Activated effector memory CD4-positive, alpha-beta T cell treated with Interleukin-2 at 50 U/mL for 16 hours (primary cell): ENCODE results near the gene LTBR.

Experiments
- DNase-seq: peaks from one replicate; pipeline ENCODE4 v3.0.0-alpha.2; 2020

Gene LTBR

DNA sequence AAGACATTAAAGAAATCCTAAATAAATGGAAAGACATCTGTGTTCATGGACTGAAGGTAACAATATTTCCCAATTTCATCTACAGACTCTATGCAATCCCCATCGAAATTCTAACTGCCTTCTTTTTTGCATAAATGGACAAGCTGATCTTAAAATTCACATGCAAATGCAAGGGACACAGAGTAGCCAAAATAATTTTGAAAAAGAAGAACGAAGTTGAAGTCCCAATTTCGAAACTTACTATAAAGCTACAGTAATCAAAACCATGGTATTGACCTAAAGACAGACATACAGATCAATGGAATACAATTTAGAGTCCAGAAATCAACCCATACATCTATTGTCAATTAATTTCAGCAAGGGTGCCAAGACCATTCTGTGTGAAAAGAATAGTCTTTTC, 44.4 kb downstream of the LTBR start:
- no peak for DNase-seq

DNA sequence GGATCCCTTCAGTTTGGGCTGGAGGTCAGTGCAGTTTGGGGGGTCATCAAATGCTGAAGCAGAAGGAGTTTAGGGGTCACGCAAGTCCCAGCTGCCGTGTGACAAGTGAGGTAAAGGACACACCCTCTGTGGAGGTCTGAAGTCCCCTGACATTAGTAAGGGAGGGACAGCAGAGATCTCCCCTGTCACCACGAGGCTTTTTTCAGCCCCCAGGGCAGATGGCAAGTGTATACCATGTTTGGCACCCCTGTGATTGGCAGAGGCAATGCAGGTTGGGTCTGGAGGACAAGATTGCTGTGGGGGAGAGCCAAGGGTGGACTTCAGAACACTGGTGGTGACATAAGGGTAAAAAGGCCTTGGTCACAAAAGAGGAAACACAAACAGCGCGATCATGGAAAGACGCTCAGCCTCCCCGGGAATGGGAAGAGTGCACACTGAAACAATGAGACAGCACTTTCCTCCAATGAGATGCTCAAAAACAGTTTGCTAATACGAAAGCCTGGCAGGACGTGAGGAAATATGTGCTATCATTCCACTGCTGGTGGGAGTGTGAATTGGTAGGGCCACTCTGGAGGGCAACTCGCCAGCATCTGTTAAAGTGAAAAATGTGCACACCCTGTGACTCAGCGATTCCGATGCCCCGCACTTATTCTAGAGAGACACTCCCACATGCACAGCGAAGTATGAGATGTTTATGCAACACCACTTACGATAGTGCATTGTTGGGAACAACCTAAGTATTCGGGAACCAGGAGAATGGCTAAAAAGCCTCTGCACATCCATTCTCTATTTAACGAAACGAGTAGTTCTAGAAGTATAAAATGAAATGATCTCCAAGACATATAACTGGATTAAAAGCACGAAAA, 46.4 kb downstream of the LTBR start:
- no peak for DNase-seq

DNA sequence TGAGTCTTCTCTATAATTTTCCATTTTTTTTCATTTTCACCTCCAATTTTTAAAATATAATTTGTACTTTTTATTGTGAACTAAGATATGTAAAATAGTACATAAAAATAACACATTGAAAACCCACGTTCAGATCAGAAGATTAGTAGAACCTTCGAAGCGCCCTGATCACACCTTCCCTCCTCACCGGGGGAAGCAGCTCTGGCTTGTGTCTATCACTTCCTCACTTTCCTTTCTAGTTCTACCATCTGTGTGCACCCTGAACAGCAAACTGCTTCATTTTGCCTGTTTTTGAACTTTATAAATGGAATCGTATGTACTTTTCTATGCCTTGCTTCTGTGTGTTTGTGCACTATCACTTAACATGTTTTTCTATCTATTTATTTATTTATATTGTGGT, 49.0 kb downstream of the LTBR start:
- DNase-seq, result no peak

DNA sequence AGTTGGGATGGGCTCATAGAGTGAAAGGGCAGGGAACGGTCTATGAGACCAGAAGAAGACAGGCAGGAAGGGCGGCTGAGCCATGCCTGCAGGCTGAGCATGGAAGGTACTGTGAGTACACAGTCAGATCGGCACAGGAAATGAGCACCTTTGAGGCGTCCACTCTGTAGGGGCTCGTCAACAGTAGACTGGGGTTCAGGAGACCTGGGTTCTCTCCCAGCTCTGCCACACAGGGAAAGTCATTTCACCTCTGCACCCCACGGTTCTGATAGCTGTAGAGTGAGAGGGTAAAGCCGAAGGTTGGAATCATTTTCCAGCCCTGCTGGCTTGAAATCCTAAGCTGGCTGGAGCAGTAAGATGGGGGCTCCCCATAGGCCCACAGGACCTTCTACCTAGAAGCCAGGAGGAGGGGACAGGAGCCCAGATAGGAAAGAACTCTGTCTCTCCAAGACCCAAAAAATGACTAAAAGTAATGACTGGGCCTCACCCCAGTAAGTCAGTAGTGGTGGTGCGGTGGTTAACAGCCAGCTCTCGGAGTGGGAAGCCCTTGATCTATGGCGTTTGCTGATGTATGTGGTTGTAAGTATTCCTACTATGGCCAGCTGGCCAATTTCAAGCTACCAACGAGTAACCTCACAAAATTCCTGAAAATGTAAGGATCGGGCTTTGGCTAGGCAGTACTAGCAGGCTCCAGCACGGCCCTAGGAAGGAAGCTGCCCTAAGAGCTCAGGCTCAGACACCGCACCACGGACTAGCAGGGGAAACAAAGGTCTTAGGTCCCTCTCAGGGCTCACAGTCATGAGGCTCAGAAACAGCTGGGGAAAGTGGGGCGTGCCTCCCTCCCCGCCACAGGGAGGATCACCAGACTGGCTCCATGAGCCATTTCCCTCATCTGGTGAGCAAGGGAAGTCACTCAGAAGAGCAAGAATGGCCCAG, 50.5 kb downstream of the LTBR start:
- no peak for DNase-seq

DNA sequence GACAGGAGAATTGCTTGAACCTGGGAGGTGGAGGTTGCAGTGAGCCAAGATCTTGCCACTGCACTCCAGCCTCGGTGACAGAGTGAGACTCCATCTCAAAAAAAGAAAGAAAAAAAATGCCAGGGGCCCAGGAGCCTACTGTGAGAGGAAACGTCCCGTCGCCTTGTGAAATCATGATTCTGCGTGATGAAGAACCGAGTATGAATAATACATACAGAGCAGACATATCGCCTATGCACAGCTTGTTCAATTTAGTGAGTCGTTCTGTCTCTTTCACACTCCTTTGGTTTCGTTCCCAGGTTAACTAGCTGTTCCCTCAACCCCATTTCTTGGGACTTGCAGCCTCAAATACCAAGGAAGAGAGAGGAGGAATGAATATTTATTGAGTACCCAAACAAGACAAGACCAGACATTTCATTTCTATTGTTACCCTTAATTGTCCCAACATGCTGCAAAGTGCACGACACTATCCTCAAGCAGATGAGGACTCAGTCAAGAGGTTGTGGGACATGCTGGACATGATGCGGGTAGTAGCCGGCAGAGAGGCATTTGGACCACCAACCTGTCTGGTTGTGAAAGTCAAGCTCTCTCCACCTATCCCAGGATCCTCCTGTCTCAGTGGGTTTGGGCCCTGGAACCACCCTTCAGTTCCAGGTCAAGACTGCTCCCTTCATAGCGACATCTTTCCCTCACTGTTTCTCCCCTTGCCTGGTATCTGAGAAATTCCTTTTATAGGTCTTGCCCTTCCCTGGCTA, 52.2 kb downstream of the LTBR start:
- no peak for DNase-seq

DNA sequence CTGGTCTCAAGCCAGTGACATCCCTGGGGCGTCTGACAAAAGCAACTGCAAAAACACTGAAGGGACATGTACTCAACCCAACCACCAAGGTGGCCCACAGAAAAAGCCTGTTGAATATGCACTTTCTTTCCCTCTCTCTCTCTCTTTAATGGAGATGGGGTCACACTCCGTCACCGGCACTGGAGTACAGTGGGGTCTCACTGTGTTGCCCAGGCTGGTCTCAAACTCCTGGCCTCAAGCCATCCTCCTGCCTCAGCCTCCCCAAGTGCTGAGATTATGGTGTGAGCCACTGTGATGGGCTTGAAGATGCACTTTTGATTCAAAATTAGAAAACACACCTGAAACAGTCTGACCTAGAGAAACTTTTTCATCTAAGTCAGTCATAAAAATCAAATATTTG, 53.6 kb downstream of the LTBR start:
- no peak for DNase-seq

DNA sequence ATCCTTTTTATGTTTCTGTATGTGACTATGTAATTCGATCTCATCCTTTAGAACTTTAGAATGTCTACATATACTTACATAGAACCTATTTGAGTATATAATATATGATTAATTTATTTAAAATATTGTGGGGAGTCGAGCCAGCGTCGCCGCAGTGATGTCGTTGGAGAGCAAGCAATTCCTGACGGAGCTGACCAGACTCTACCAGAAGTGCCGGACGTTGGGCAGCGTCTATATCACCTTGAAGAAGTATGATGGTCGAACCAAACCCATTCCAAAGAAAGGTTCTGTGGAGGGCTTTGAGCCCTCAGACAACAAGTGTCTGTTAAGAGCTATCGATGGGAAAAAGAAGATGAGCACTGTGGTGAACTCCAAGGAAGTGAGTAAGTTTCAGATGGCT, 54.4 kb downstream of the LTBR start:
- no peak for DNase-seq

DNA sequence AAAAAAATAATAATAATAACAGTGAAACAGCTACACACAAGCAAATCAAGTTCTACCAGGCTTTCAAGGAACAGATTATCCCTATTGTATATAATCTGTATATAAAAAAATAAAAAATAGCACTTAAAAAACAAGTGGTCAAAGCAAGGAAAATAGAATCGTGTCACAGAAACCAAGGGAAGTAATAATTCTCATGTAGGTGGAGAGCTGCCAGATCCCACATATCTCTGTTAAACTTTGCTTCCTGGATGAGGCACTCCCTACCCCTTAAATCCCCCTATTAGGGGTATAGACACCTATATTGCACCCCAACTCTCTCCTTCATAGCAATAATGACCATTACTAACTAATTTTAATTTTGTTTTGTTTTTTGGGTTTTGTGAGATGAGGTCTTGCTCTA, 56.4 kb downstream of the LTBR start:
- DNase-seq, result no peak
